IMR-90 (cell line): ENCODE data around the gene ABTB2. TPM values are rescaled to one million over a fixed set of nuclear protein-coding genes. Genes with fewer than 3 reads are reported as not detected.

Experiments used
- ATAC-seq: fragments of 200-7000 bp; cut with Tn5 transposase; 2 replicates; pipeline ENCODE4 v1.9.1; 2020; ENCODE audit warnings: low read depth, mild to moderate bottlenecking, moderate library complexity
- BruUV-seq: library from RNA; stranded (reverse); fragments of 400-500 nt; replicated peaks from 2 replicates; lab custom pipeline; 2021; lab: Mats Ljungman, UMichigan
- CTCF ChIA-PET: fragments of 300-600 bp; formaldehyde crosslinking; extraction: SDS; loops from one replicate; lab custom pipeline; 2021; ENCODE audit warnings: antibody characterized with exemption; lab: Yijun Ruan, JAX
- POLR2A ChIA-PET: fragments of 300-600 bp; sonication (Branson Sonifier 250); formaldehyde crosslinking; loops from one replicate; lab custom pipeline; 2022; ENCODE audit warnings: antibody characterized with exemption; ENCODE audit not compliant: unreplicated experiment; lab: Charles Lee
- DNase-seq: peaks from one replicate; pipeline ENCODE4 v3.0.0; 2013
- H2AFZ ChIP-seq: replicated peaks from 2 replicates; pipeline ENCODE3; 2013; ENCODE audit warnings: low read length, mild to moderate bottlenecking; ENCODE audit not compliant: poor library complexity
- H2AK5ac ChIP-seq: 2 replicates; pipeline ENCODE4 v1.6.1; 2013; ENCODE audit warnings: low read depth, low read length, inconsistent platforms
- H2AK9ac ChIP-seq: replicated peaks from 2 replicates; pipeline ENCODE3; 2013; ENCODE audit warnings: mild to moderate bottlenecking, low read depth, low read length, moderate library complexity; ENCODE audit not compliant: poor library complexity
- H2BK120ac ChIP-seq: 2 replicates; pipeline ENCODE4 v1.6.1; 2013; ENCODE audit warnings: low read depth, low read length, inconsistent platforms
- H2BK15ac ChIP-seq: 3 replicates; pipeline ENCODE4 v1.6.1; 2013; ENCODE audit warnings: low read depth, low read length, inconsistent platforms
- H2BK20ac ChIP-seq: 2 replicates; pipeline ENCODE4 v1.6.1; 2013; ENCODE audit warnings: low read depth, mild to moderate bottlenecking, inconsistent platforms, low read length, moderate library complexity
- H2BK5ac ChIP-seq: 2 replicates; pipeline ENCODE4 v1.6.1; 2013; ENCODE audit warnings: mild to moderate bottlenecking, low read depth, low read length, inconsistent platforms; ENCODE audit not compliant: poor library complexity, severe bottlenecking
- H3K14ac ChIP-seq: replicated peaks from 2 replicates; pipeline ENCODE4 v1.6.1; 2013; ENCODE audit warnings: low read depth, low read length, inconsistent platforms
- H3K18ac ChIP-seq: 2 replicates; pipeline ENCODE4 v1.6.1; 2013; ENCODE audit warnings: low read depth, low read length, control low read depth
- H3K23ac ChIP-seq: 2 replicates; pipeline ENCODE4 v1.6.1; 2013; ENCODE audit warnings: low read depth, low read length, inconsistent platforms
- H3K27ac ChIP-seq: 2 replicates; pipeline ENCODE4 v1.5.1; 2013; ENCODE audit warnings: mild to moderate bottlenecking, control low read depth, low read length; ENCODE audit not compliant: insufficient read depth
- H3K27me3 ChIP-seq: 2 replicates; pipeline ENCODE4 v1.6.1; 2013; ENCODE audit warnings: low read length; ENCODE audit not compliant: control insufficient read depth, insufficient read depth
- H3K36me3 ChIP-seq: 2 replicates; pipeline ENCODE4 v1.6.1; 2013; ENCODE audit warnings: low read length, mixed read lengths; ENCODE audit not compliant: control insufficient read depth, insufficient read depth
- H3K4ac ChIP-seq: 2 replicates; pipeline ENCODE4 v1.6.1; 2013; ENCODE audit warnings: low read depth, low read length, inconsistent platforms
- H3K4me1 ChIP-seq: 2 replicates; pipeline ENCODE4 v1.6.1; 2013; ENCODE audit warnings: low read length, mixed read lengths; ENCODE audit not compliant: control insufficient read depth, insufficient read depth
- H3K4me2 ChIP-seq: 2 replicates; pipeline ENCODE4 v1.6.1; 2013; ENCODE audit warnings: low read depth, mild to moderate bottlenecking, control low read depth, low read length, moderate library complexity
- H3K4me3 ChIP-seq: 2 replicates; pipeline ENCODE4 v1.5.1; 2013; ENCODE audit warnings: low read depth, mild to moderate bottlenecking, control low read depth, low read length, moderate library complexity; ENCODE audit not compliant: insufficient read depth
- H3K56ac ChIP-seq: 2 replicates; pipeline ENCODE4 v1.6.1; 2013; ENCODE audit warnings: low read length, inconsistent platforms; ENCODE audit not compliant: insufficient read depth; ENCODE audit errors: extremely low read depth
- H3K79me1 ChIP-seq, 2 experiments: 2 replicates each; pipeline ENCODE4 v1.6.1; 2013; ENCODE audit warnings: low read length in 2 of 2, inconsistent platforms in 1 of 2, low read depth in 1 of 2
- H3K9ac ChIP-seq: 2 replicates; pipeline ENCODE4 v1.6.1; 2013; ENCODE audit warnings: low read depth, low read length, control low read depth
- H3K9me1 ChIP-seq: 2 replicates; pipeline ENCODE4 v1.6.1; 2013; ENCODE audit warnings: low read length, inconsistent platforms; ENCODE audit not compliant: insufficient read depth
- H3K9me3 ChIP-seq: 2 replicates; pipeline ENCODE4 v1.6.1; 2013; ENCODE audit warnings: low read length; ENCODE audit not compliant: control insufficient read depth, insufficient read depth
- H4K20me1 ChIP-seq: 2 replicates; pipeline ENCODE4 v1.6.1; 2013; ENCODE audit warnings: low read length, inconsistent platforms; ENCODE audit not compliant: insufficient read depth
- H4K5ac ChIP-seq: 2 replicates; pipeline ENCODE4 v1.6.1; 2013; ENCODE audit warnings: mild to moderate bottlenecking, low read depth, low read length, control low read depth
- H4K8ac ChIP-seq, 2 experiments: 2 replicates each; pipeline ENCODE4 v1.6.1; 2013; ENCODE audit warnings: low read depth in 2 of 2, low read length in 2 of 2, control low read depth in 1 of 2, inconsistent platforms in 1 of 2
- H4K91ac ChIP-seq: 2 replicates; pipeline ENCODE4 v1.6.1; 2013; ENCODE audit warnings: low read depth, low read length, inconsistent platforms; ENCODE audit not compliant: insufficient read depth
- BHLHE40 ChIP-seq: fragments of 150-350 bp; IDR thresholded peaks from 2 replicates; pipeline ENCODE4 v1.6.1; 2016; ENCODE audit warnings: mild to moderate bottlenecking, low read depth, low read length
- CEBPB ChIP-seq: IDR thresholded peaks from 2 replicates; pipeline ENCODE4 v1.6.1; 2012; ENCODE audit warnings: low read depth, low read length, improper control_type of control experiment
- CHD1 ChIP-seq: IDR thresholded peaks from 2 replicates; pipeline ENCODE4 v1.6.1; 2012; ENCODE audit warnings: low read depth, low read length, improper control_type of control experiment
- FOS ChIP-seq: fragments of 150-350 bp; IDR thresholded peaks from 2 replicates; pipeline ENCODE4 v1.6.1; 2016; ENCODE audit warnings: low read depth, low read length
- MAFK ChIP-seq: IDR thresholded peaks from 2 replicates; pipeline ENCODE4 v1.6.1; 2012; ENCODE audit warnings: low read depth, low read length, improper control_type of control experiment
- MAZ ChIP-seq: IDR thresholded peaks from 2 replicates; pipeline ENCODE4 v1.6.1; 2012; ENCODE audit warnings: low read depth, mild to moderate bottlenecking, low read length, improper control_type of control experiment, moderate library complexity, borderline replicate concordance
- MXI1 ChIP-seq: IDR thresholded peaks from 2 replicates; pipeline ENCODE4 v1.6.1; 2012; ENCODE audit warnings: low read depth, mild to moderate bottlenecking, low read length, moderate library complexity, borderline replicate concordance
- NFE2L2 ChIP-seq: fragments of 150-350 bp; IDR thresholded peaks from 2 replicates; pipeline ENCODE4 v1.6.1; 2016; ENCODE audit warnings: low read depth, mild to moderate bottlenecking, low read length
- POLR2A ChIP-seq: IDR thresholded peaks from 2 replicates; pipeline ENCODE4 v1.6.1; 2012; ENCODE audit warnings: mild to moderate bottlenecking, low read depth, low read length
- WGBS, 2 experiments: methylation state at CpG; one replicate each; pipeline versions ENCODE4 v1.1.5 to v1.1.7; 2013; ENCODE audit warnings: missing lambda C conversion rate in 2 of 2; ENCODE audit not compliant: insufficient read length in 1 of 2; ENCODE audit errors: extremely low coverage in 2 of 2; 5-methylcytosine and 5-hydroxymethylcytosine counted together
- dilution Hi-C: fragments of 300-500 bp; cut with HindIII; formaldehyde crosslinking; loops from one replicate; pipeline ENCODE4 v1.14.3; 2018; ENCODE audit warnings: low sequenced_read_pairs; ENCODE audit not compliant: unreplicated experiment
- in situ Hi-C: fragments of 300-500 bp; cut with MboI; formaldehyde crosslinking; loops from 3 replicates; pipeline ENCODE4 v1.14.3; 2019; ENCODE audit warnings: low sequenced_read_pairs, inconsistent platforms, mixed read lengths
- intact Hi-C: fragments of 100-400 bp; cut with micrococcal nuclease; formaldehyde crosslinking; loops from 2 replicates; pipeline ENCODE4 v1.10.0; 2022
- polyA plus RNA-seq, 3 experiments: library from polyadenylated mRNA; depleted of rRNA; stranded (reverse); fragments of >200 nt; gene quantifications; 2 replicates each; pipeline ENCODE4 v1.2.3, GENCODE V29; 2012; ENCODE audit warnings: low replicate concordance in 1 of 3
- total RNA-seq: library from RNA; depleted of rRNA; stranded (reverse); fragments of >200 nt; gene quantifications from 2 replicates; pipeline ENCODE4 v1.2.3, GENCODE V29; 2012
- TF ChIP-seq, protein P1 (sequence below): conservative IDR thresholded peaks from 2 replicates; pipeline ENCODE4 v1.5.1; 2012; ENCODE audit warnings: mild to moderate bottlenecking, low read depth, low read length, improper control_type of control experiment
- TF ChIP-seq, protein P2 (sequence below): fragments of 150-350 bp; IDR thresholded peaks from 2 replicates; pipeline ENCODE4 v1.6.1; 2017; ENCODE audit warnings: mild to moderate bottlenecking, antibody characterized with exemption, low read length, low read depth

Gene ABTB2
- total and polyA plus RNA-seq, 2 of the 4 experiments (the other 2 are of a cell fraction), result 0.18 to 2.0 TPM

DNA sequence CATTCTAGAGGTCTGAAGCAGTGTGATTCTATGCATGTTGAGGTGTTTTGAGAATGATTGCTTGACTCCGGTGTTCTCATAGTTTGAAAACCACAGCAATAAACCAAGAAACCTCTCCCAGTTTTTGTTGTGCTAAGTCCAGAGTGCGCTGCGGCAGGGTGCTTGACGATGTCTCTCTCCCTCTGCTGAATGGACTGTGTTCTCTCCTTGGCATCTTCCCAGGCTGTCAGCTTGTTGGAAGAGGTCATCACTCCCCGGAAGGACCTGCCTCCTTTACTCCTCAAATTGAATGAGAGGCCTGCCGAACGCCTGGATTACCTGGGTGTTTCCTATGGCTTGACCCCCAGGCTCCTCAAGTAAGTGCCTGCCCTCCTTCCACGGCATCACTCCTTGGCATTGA lies 221.4 kb downstream of the ABTB2 start:
- POLR2A ChIA-PET, result no interaction called here
- H2BK120ac ChIP-seq, result no peak overlapping the region
- TF ChIP-seq MAZ (no peak), MXI1 (no peak), CEBPB (no peak), CHD1 (no peak), BHLHE40 (no peak), POLR2A (no peak), NFE2L2 (no peak), FOS (no peak), MAFK (no peak)
- TF ChIP-seq, protein P1, sequence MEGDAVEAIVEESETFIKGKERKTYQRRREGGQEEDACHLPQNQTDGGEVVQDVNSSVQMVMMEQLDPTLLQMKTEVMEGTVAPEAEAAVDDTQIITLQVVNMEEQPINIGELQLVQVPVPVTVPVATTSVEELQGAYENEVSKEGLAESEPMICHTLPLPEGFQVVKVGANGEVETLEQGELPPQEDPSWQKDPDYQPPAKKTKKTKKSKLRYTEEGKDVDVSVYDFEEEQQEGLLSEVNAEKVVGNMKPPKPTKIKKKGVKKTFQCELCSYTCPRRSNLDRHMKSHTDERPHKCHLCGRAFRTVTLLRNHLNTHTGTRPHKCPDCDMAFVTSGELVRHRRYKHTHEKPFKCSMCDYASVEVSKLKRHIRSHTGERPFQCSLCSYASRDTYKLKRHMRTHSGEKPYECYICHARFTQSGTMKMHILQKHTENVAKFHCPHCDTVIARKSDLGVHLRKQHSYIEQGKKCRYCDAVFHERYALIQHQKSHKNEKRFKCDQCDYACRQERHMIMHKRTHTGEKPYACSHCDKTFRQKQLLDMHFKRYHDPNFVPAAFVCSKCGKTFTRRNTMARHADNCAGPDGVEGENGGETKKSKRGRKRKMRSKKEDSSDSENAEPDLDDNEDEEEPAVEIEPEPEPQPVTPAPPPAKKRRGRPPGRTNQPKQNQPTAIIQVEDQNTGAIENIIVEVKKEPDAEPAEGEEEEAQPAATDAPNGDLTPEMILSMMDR, result no peak
- TF ChIP-seq, protein P2, sequence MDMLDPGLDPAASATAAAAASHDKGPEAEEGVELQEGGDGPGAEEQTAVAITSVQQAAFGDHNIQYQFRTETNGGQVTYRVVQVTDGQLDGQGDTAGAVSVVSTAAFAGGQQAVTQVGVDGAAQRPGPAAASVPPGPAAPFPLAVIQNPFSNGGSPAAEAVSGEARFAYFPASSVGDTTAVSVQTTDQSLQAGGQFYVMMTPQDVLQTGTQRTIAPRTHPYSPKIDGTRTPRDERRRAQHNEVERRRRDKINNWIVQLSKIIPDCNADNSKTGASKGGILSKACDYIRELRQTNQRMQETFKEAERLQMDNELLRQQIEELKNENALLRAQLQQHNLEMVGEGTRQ, result no peak
- intact Hi-C loops, result no loop called here
- CTCF ChIA-PET, result no interaction called here
- H3K27ac ChIP-seq, result no peak overlapping the region
- DNase-seq, result no peak
- no peaks in the 10 kb centered on the region for H3K9me3 ChIP-seq
- no peaks in the 10 kb centered on the region for H3K4me1 ChIP-seq
- H3K27me3 ChIP-seq, result no peaks in the 10 kb centered on the region
- no peak overlapping the region for H3K4me2 ChIP-seq
- no peak overlapping the region for H4K8ac ChIP-seq
- H2BK20ac ChIP-seq, result no peak overlapping the region
- BruUV-seq, result no TSS peak
- H2AK5ac ChIP-seq, result no peak overlapping the region
- ATAC-seq, result no peak
- no peak overlapping the region for H4K91ac ChIP-seq
- no peaks in the 10 kb centered on the region; the same call in 1 of the 2 replicates for H4K20me1 ChIP-seq
- peaks cover 7% of the 10 kb centered on the region for H3K9me1 ChIP-seq
- no peak overlapping the region for H2AK9ac ChIP-seq
- WGBS, 2 experiments, result 94% methylated on average over 3 of the region's 8 CpGs; no CpG with 5 or more reads in 1 of the 2 experiments
- no peak overlapping the region for H2BK15ac ChIP-seq
- in situ Hi-C loops, result no loop called here
- H3K36me3 ChIP-seq, result peaks cover 72% of the 10 kb centered on the region
- dilution Hi-C loops, result no loop called here
- H2AFZ ChIP-seq, result no peak overlapping the region
- no peak overlapping the region for H2BK5ac ChIP-seq
- no peak overlapping the region for H4K5ac ChIP-seq
- no peak overlapping the region for H3K4ac ChIP-seq
- H3K56ac ChIP-seq, result no peak overlapping the region
- no peak overlapping the region for H3K4me3 ChIP-seq
- 0 out of 4 replicates have a peak, but pooled peaks cover 4 to 8% of the 10 kb centered on the region in 2 experiments for H3K79me1 ChIP-seq
- H3K14ac ChIP-seq, result no peak overlapping the region
- H3K18ac ChIP-seq, result no peak overlapping the region
- no peak overlapping the region for H3K9ac ChIP-seq
- H3K23ac ChIP-seq, result no peak overlapping the region
